Heart left ventricle (tissue), 16 donors: ENCODE results near the gene SRGAP1. TPM values are rescaled to one million over a fixed set of nuclear protein-coding genes. Genes with fewer than 3 reads are reported as not detected.
"Not testable (repeated sequence)": the region's sequence is repeated elsewhere in the genome, so short reads cannot be mapped to it uniquely, and the experiment has no call there.

Experiments used
- ATAC-seq, 4 donors: fragments of 200-7000 bp; cut with Tn5 transposase; one replicate each; pipeline ENCODE4 v1.9.1; 2020 to 2022; ENCODE audit warnings: moderate library complexity in 4 of 4, mild to moderate bottlenecking in 3 of 4, moderate number of reproducible peaks in 1 of 4
- DNase-seq, 5 donors: peaks; one replicate each; pipeline ENCODE4 v3.0.0-alpha.2; 2020
- H3K27ac ChIP-seq, 12 donors: fragments of 200-600 bp; sonication (generic) in 4 of 12; one replicate each; pipeline versions ENCODE4 v1.5.0 to v1.8.0; 2016 to 2022; ENCODE audit warnings: mild to moderate bottlenecking in 2 of 12
- H3K27me3 ChIP-seq, 9 donors: fragments of 200-600 bp; sonication (generic) in 2 of 9; one replicate each; pipeline versions ENCODE4 v1.5.1 to v1.8.0; 2016 to 2022; ENCODE audit warnings: mild to moderate bottlenecking in 3 of 9
- H3K36me3 ChIP-seq, 9 donors: fragments of 200-600 bp; sonication (generic) in 2 of 9; one replicate each; pipeline versions ENCODE4 v1.5.0 to v1.8.0; 2018 to 2022; ENCODE audit warnings: mild to moderate bottlenecking in 2 of 9
- H3K4me1 ChIP-seq, 12 donors: fragments of 200-600 bp; sonication (generic) in 4 of 12; one replicate each; pipeline versions ENCODE4 v1.5.0 to v1.8.0; 2016 to 2022; ENCODE audit warnings: mild to moderate bottlenecking in 3 of 12
- H3K4me3 ChIP-seq, 12 donors: fragments of 200-600 bp; sonication (generic) in 4 of 12; one replicate each; pipeline versions ENCODE4 v1.5.0 to v1.8.0; 2017 to 2022; ENCODE audit warnings: mild to moderate bottlenecking in 9 of 12, moderate library complexity in 4 of 12
- H3K9me3 ChIP-seq, 12 donors: fragments of 200-600 bp; sonication (generic) in 4 of 12; one replicate each; pipeline versions ENCODE4 v1.5.0 to v1.8.0; 2016 to 2022; ENCODE audit warnings: mild to moderate bottlenecking in 1 of 12
- CTCF ChIP-seq, 12 donors: fragments of 200-600 bp; sonication (generic) in 4 of 12; IDR thresholded peaks; one replicate each; pipeline versions ENCODE4 v1.5.0 to v1.8.0; 2018 to 2022; ENCODE audit warnings: antibody characterized with exemption in 12 of 12, mild to moderate bottlenecking in 5 of 12
- POLR2A ChIP-seq, 2 donors: fragments of 450-650 bp; IDR thresholded peaks; one replicate each; pipeline ENCODE4 v1.6.1; 2017; ENCODE audit warnings: antibody characterized with exemption in 2 of 2, mild to moderate bottlenecking in 2 of 2, moderate library complexity in 2 of 2
- WGBS, 4 donors: extraction: QIAGEN DNeasy Blood & Tissue Kit in 2 of 4; methylation state at CpG; one replicate each; pipeline versions ENCODE4 v1.1.5 to v1.1.7; 2013 to 2018; 5-methylcytosine and 5-hydroxymethylcytosine counted together
- intact Hi-C, 10 donors: fragments of 100-400 bp; cut with DNase I; formaldehyde crosslinking; loops; one replicate each; pipeline versions ENCODE4 v1.11.1 to v1.14.2; 2022
- polyA plus RNA-seq, 2 donors: library from polyadenylated mRNA; stranded (reverse); fragments of 200-250 nt; gene quantifications; one replicate each; pipeline ENCODE4 v1.2.3, GENCODE V29; 2013
- total RNA-seq, 9 donors: library from RNA; depleted of rRNA in 2 of 9; stranded (reverse); fragments of >200 nt in 2 of 9; fragmentation: NEBNext Ultra II Directional in 3 of 9; extraction: Animal tissue kit (Norgen Biotek cat#: 25700) in 3 of 9; gene quantifications; one replicate each; pipeline versions ENCODE4 v1.1.0 to v1.2.4, GENCODE V29; 2016 to 2023
- donor health status: ischemic (EF 13 %, LVEDD 7.1; RV severe dilation, severe dysfunction).
- donor health status: healthy with polysubstance abuse.
- donor health status: DM: no; HTN: yes; CAD: no.
- donor health status: DM: no; HTN: no; CAD: no.
- donor health status: ischemic (EF 25% LVEDD 6.9; RV normal size, moderate dysfunction).
- donor health status: ischemic (EF 25% LVEDD 5.7; RV mildly dilated, moderate dysfunction).
- donor health status: healthy.
- donor health status: DM: yes; HTN: yes; CAD: no.
- donor health status: ischemic (EF 35%, LVEDD 5.7; RV mildly dilated, moderate dysfunction).
- donor health status: nonischemic (EF 11% LVEDD 7.7; RV severe dilation, severe dysfunction).
- donor health status: DM: yes; HTN: yes; CAD: no.
- donor health status: PGD.
- donor health status: ischemic (EF 29% LVEDD 5.4; RV normal size, mild dysfunction).
- donor health status: nonischemic (EF 23%, LVEDD 6.1; RV moderate dilation, normal function).

Gene SRGAP1
- total and polyA plus RNA-seq, 11 donors, result 1.3 to 10.6 (median 4.5) TPM

DNA sequence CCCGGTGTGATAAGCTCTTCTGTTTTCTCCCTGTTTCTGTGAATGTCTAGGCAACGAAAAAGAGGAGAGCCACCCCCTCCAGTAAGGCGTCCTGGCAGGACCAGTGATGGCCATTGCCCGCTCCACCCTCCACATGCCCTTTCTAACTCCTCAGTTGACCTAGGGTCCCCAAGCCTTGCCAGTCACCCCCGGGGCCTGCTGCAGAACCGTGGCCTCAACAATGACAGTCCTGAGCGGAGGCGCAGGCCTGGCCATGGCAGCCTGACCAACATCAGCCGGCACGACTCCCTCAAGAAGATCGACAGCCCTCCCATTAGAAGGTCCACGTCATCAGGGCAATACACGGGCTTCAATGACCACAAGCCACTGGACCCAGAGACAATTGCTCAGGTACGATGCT lies 283.3 kb downstream of the SRGAP1 start:
- WGBS, 4 donors, result 92 to 97% (median 96%) methylated on average over 14 of the region's 14 CpGs
- no peak for ATAC-seq
- Histone ChIP-seq H3K27me3 (no peaks in the 10 kb centered on the region), H3K36me3 (peaks cover 0 to 48% (median 34%) of the 10 kb centered on the region in 9 donors), H3K4me1 (no peaks in the 10 kb centered on the region), H3K9me3 (peaks cover 0 to 3% (median under 1%) of the 10 kb centered on the region in 12 donors), H3K4me3 (no peak overlapping the region), H3K27ac (no peak overlapping the region)
- DNase-seq, result no peak
- intact Hi-C loops, result no loop called here
- TF ChIP-seq CTCF (IDR thresholded peaks at IDR 0.05) (no peak), POLR2A (IDR thresholded peaks at IDR 0.05) (no peak)

GRCh38 chr12:64128366-64128765 lies 283.9 kb downstream of the SRGAP1 start:
- intact Hi-C loops, result no loop called here
- WGBS, 4 donors, result 91 to 94% (median 93%) methylated on average over 1 of the region's 1 CpG
- Histone ChIP-seq H3K4me1 (no peaks in the 10 kb centered on the region), H3K4me3 (no peak overlapping the region), H3K36me3 (peaks cover 0 to 53% (median 34%) of the 10 kb centered on the region in 9 donors), H3K9me3 (peaks cover 0 to 9% (median 4%) of the 10 kb centered on the region in 12 donors), H3K27ac (no peak overlapping the region), H3K27me3 (no peaks in the 10 kb centered on the region)
- DNase-seq (no peak), ATAC-seq (no peak)
- no peak for TF ChIP-seq POLR2A (IDR thresholded peaks at IDR 0.05)
- TF ChIP-seq CTCF (IDR thresholded peaks at IDR 0.05), result no peak

- H3K27ac ChIP-seq, ATAC-seq, H3K27me3 ChIP-seq, H3K4me1 ChIP-seq, H3K4me3 ChIP-seq, DNase-seq, intact Hi-C loops: not testable (repeated sequence)
- peaks cover 0 to 57% (median 34%) of the 10 kb centered on the region in 9 donors for H3K36me3 ChIP-seq
- peaks cover 0 to 22% (median 11%) of the 10 kb centered on the region in 12 donors for H3K9me3 ChIP-seq
- WGBS, 4 donors, result 91 to 98% (median 96%) methylated on average over 1 to 2 of the region's 2 CpGs
Measured at GRCh38 chr12:64130476-64130875, 286.0 kb downstream of the SRGAP1 start.

DNA sequence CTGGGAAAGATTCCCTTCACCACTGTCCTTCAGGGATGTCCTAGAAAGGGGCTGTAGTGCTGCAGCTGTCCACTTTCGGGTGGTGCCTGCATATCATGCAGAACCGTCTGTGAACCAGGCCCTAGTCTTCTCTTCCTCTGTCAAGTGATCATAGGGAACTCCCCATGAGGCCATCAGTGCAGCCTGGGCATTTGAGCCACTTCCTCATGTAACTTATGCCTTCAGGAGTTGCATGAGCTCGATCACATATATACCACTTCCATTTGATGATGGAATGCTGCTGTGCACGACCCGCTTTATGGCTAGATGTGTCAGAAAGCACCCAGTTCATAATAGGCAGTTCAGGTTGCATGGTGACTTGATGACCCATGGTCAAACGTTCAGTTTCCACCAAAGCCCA lies 287.0 kb downstream of the SRGAP1 start:
- intact Hi-C loops, H3K27ac ChIP-seq, H3K4me3 ChIP-seq, ATAC-seq, H3K27me3 ChIP-seq, H3K4me1 ChIP-seq, DNase-seq: not testable (repeated sequence)
- 81 to 95% (median 93%) methylated on average over 2 to 6 of the region's 6 CpGs for WGBS, 4 donors
- peaks cover 0 to 22% (median 11%) of the 10 kb centered on the region in 12 donors for H3K9me3 ChIP-seq
- H3K36me3 ChIP-seq, result peaks cover 0 to 57% (median 34%) of the 10 kb centered on the region in 9 donors

DNA sequence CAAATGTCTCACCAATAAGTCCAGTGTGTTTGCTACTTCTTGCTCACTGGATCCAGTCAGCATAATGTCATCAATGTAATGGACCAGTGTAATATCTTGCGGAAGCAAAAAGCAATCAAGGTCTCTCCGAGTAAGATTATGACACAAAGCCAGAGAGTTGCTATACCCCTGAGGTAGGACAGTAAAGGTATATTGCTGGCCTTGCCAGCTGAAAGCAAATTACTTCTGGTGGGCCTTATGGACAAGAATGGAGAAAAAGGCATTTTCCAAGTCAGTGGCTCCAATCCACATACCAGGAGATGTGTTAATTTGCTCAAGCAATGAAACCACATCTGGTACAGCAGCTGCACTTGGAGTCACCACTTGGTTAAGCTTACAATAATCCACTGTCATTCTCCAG lies 288.2 kb downstream of the SRGAP1 start:
- WGBS, 4 donors, result 93 to 100% (median 98%) methylated on average over 2 of the region's 2 CpGs
- DNase-seq, H3K27ac ChIP-seq, ATAC-seq, intact Hi-C loops, H3K4me1 ChIP-seq, H3K27me3 ChIP-seq, H3K4me3 ChIP-seq: not testable (repeated sequence)
- Histone ChIP-seq H3K36me3 (peaks cover 0 to 59% (median 24%) of the 10 kb centered on the region in 9 donors), H3K9me3 (peaks cover 0 to 22% (median 11%) of the 10 kb centered on the region in 12 donors)

- Histone ChIP-seq H3K36me3 (peaks cover 0 to 27% (median 2%) of the 10 kb centered on the region in 9 donors), H3K27me3 (no peaks in the 10 kb centered on the region), H3K9me3 (peaks cover 0 to 22% (median 11%) of the 10 kb centered on the region in 12 donors), H3K27ac (no peak overlapping the region), H3K4me3 (no peak overlapping the region), H3K4me1 (no peaks in the 10 kb centered on the region)
- no peak for ATAC-seq
- DNase-seq, result no peak
- WGBS, 4 donors, result 93 to 99% (median 96%) methylated on average over 6 of the region's 6 CpGs
- intact Hi-C loops, result no loop called here
- no peak for TF ChIP-seq CTCF (IDR thresholded peaks at IDR 0.05)
- TF ChIP-seq POLR2A (IDR thresholded peaks at IDR 0.05), result no peak
Measured at GRCh38 chr12:64137117-64137516, 292.6 kb downstream of the SRGAP1 start.
